ENCODE measurements around the gene SHROOM2. TPM values are rescaled to one million over a fixed set of nuclear protein-coding genes. Genes with fewer than 3 reads are reported as not detected.
"Not testable (repeated sequence)": the region's sequence is repeated elsewhere in the genome, so short reads cannot be mapped to it uniquely, and the experiment has no call there.

SHROOM2 gene
- total and polyA plus RNA-seq, 2 donors = 2.6 to 5.8 TPM

GRCh38 chrX:9797384-9798360 is 11.4 kb downstream of the SHROOM2 start:
- 81% methylated on average over 11 of the region's 11 CpGs for WGBS
- DNase-seq (ENCODE audit: extremely low spot score) = no peak

GRCh38 chrX:9802737-9803136 is 16.5 kb downstream of the SHROOM2 start:
- no peak overlapping the region for H3K27ac ChIP-seq (ENCODE audit: low read depth)
- WGBS = 85% methylated on average over 4 of the region's 4 CpGs
- no peak overlapping the region for H3K4me3 ChIP-seq (ENCODE audit: low read depth, low read length)
- H3K4me1 ChIP-seq (ENCODE audit: insufficient read depth) = no peaks in the 10 kb centered on the region
- DNase-seq (ENCODE audit: extremely low spot score) = no peak
- H3K36me3 ChIP-seq (ENCODE audit: insufficient read depth) = no peaks in the 10 kb centered on the region

More at GRCh38 chrX:9797384-9798360, 11.4 kb downstream of the SHROOM2 start:
- Histone ChIP-seq H3K4me3 (ENCODE audit: low read depth, low read length) (no peak overlapping the region), H3K4me1 (ENCODE audit: insufficient read depth) (no peaks in the 10 kb centered on the region), H3K36me3 (ENCODE audit: insufficient read depth) (no peaks in the 10 kb centered on the region), H3K27ac (ENCODE audit: low read depth) (no peak overlapping the region)

GRCh38 chrX:9804444-9804843 is 18.2 kb downstream of the SHROOM2 start:
- no peaks in the 10 kb centered on the region for H3K36me3 ChIP-seq (ENCODE audit: insufficient read depth)
- H3K4me1 ChIP-seq (ENCODE audit: insufficient read depth) = no peaks in the 10 kb centered on the region
- 91% methylated on average over 5 of the region's 5 CpGs for WGBS

GRCh38 chrX:9805956-9806355 is 19.7 kb downstream of the SHROOM2 start:
- 95% methylated on average over 7 of the region's 7 CpGs for WGBS
- no peak overlapping the region for H3K4me3 ChIP-seq (ENCODE audit: low read depth, low read length)
- H3K36me3 ChIP-seq (ENCODE audit: insufficient read depth) = no peaks in the 10 kb centered on the region
- H3K4me1 ChIP-seq (ENCODE audit: insufficient read depth) = no peaks in the 10 kb centered on the region
- DNase-seq (ENCODE audit: extremely low spot score) = no peak
- H3K27ac ChIP-seq (ENCODE audit: low read depth) = no peak overlapping the region

More at GRCh38 chrX:9804444-9804843, 18.2 kb downstream of the SHROOM2 start:
- DNase-seq (ENCODE audit: extremely low spot score) = no peak
- H3K27ac ChIP-seq (ENCODE audit: low read depth) = no peak overlapping the region
- no peak overlapping the region for H3K4me3 ChIP-seq (ENCODE audit: low read depth, low read length)

GRCh38 chrX:9807355-9808182 is 21.3 kb downstream of the SHROOM2 start:
- Histone ChIP-seq H3K36me3 (ENCODE audit: insufficient read depth) (no peaks in the 10 kb centered on the region), H3K27ac (ENCODE audit: low read depth) (no peak overlapping the region), H3K4me3 (ENCODE audit: low read depth, low read length) (no peak overlapping the region), H3K4me1 (ENCODE audit: insufficient read depth) (no peaks in the 10 kb centered on the region)
- WGBS = 84% methylated on average over 14 of the region's 14 CpGs
- no peak for DNase-seq (ENCODE audit: extremely low spot score)

- 87% methylated on average over 5 of the region's 5 CpGs for WGBS
Observed at GRCh38 chrX:9809876-9810275, 23.6 kb downstream of the SHROOM2 start.

GRCh38 chrX:9811086-9811485 is 24.9 kb downstream of the SHROOM2 start:
- not testable (repeated sequence) for H3K4me3 ChIP-seq (ENCODE audit: low read depth, low read length); H3K4me1 ChIP-seq (ENCODE audit: insufficient read depth); H3K36me3 ChIP-seq (ENCODE audit: insufficient read depth); DNase-seq (ENCODE audit: extremely low spot score); H3K27ac ChIP-seq (ENCODE audit: low read depth)
- WGBS = 100% methylated on average over 3 of the region's 3 CpGs

More at GRCh38 chrX:9809876-9810275, 23.6 kb downstream of the SHROOM2 start:
- not testable (repeated sequence) for H3K36me3 ChIP-seq (ENCODE audit: insufficient read depth); H3K4me3 ChIP-seq (ENCODE audit: low read depth, low read length); H3K27ac ChIP-seq (ENCODE audit: low read depth); H3K4me1 ChIP-seq (ENCODE audit: insufficient read depth); DNase-seq (ENCODE audit: extremely low spot score)

GRCh38 chrX:9816084-9816700 is 30.0 kb downstream of the SHROOM2 start:
- no peak overlapping the region for H3K27ac ChIP-seq (ENCODE audit: low read depth)

GRCh38 chrX:9821572-9821971 is 35.3 kb downstream of the SHROOM2 start:
- DNase-seq (ENCODE audit: extremely low spot score) = no peak
- Histone ChIP-seq H3K4me1 (ENCODE audit: insufficient read depth) (peaks cover 2% of the 10 kb centered on the region), H3K4me3 (ENCODE audit: low read depth, low read length) (no peak overlapping the region), H3K27ac (ENCODE audit: low read depth) (no peak overlapping the region), H3K36me3 (ENCODE audit: insufficient read depth) (no peaks in the 10 kb centered on the region)
- 89% methylated on average over 7 of the region's 7 CpGs for WGBS

More at GRCh38 chrX:9816084-9816700, 30.0 kb downstream of the SHROOM2 start:
- 82% methylated on average over 10 of the region's 10 CpGs for WGBS
- DNase-seq (ENCODE audit: extremely low spot score) = no peak
- H3K4me3 ChIP-seq (ENCODE audit: low read depth, low read length) = no peak overlapping the region
- no peaks in the 10 kb centered on the region for H3K36me3 ChIP-seq (ENCODE audit: insufficient read depth)
- H3K4me1 ChIP-seq (ENCODE audit: insufficient read depth) = no peaks in the 10 kb centered on the region

- H3K27ac ChIP-seq (ENCODE audit: low read depth) = no peak overlapping the region
- H3K4me1 ChIP-seq (ENCODE audit: insufficient read depth) = peaks cover 2% of the 10 kb centered on the region
- no peaks in the 10 kb centered on the region for H3K36me3 ChIP-seq (ENCODE audit: insufficient read depth)
- no peak for DNase-seq (ENCODE audit: extremely low spot score)
- WGBS = 59% methylated on average over 12 of the region's 12 CpGs
- H3K4me3 ChIP-seq (ENCODE audit: low read depth, low read length) = no peak overlapping the region
Observed at GRCh38 chrX:9824554-9824953, 38.3 kb downstream of the SHROOM2 start.

- H3K4me3 ChIP-seq (ENCODE audit: low read depth, low read length) = no peak overlapping the region
- no peak for DNase-seq (ENCODE audit: extremely low spot score)
- no peaks in the 10 kb centered on the region for H3K36me3 ChIP-seq (ENCODE audit: insufficient read depth)
- peaks cover 2% of the 10 kb centered on the region for H3K4me1 ChIP-seq (ENCODE audit: insufficient read depth)
- 42% methylated on average over 6 of the region's 6 CpGs for WGBS
- H3K27ac ChIP-seq (ENCODE audit: low read depth) = no peak overlapping the region
Observed at GRCh38 chrX:9825129-9825790, 39.0 kb downstream of the SHROOM2 start.

- H3K36me3 ChIP-seq (ENCODE audit: insufficient read depth) = no peaks in the 10 kb centered on the region
- no peak for DNase-seq (ENCODE audit: extremely low spot score)
- H3K4me3 ChIP-seq (ENCODE audit: low read depth, low read length) = no peak overlapping the region
- H3K4me1 ChIP-seq (ENCODE audit: insufficient read depth) = peaks cover 2% of the 10 kb centered on the region
- 95% methylated on average over 8 of the region's 8 CpGs for WGBS
- H3K27ac ChIP-seq (ENCODE audit: low read depth) = no peak overlapping the region
Observed at GRCh38 chrX:9825966-9826365, 39.7 kb downstream of the SHROOM2 start.

Data from urinary bladder (tissue), 4 donors.